ENCODE measurements around the gene TMEM43. TPM values are rescaled to one million over a fixed set of nuclear protein-coding genes. Genes with fewer than 3 reads are reported as not detected.

TMEM43 gene
- total RNA-seq, 1 experiment from 2014 or later: 36.7 TPM

GRCh38 chr3:14077310-14077709 is 47.5 kb upstream of the TMEM43 start:
- Histone ChIP-seq H2BK20ac (ENCODE audit: low read depth, low read length, poor library complexity, severe bottlenecking) (no peak overlapping the region), H4K8ac (replicated peaks; ENCODE audit: insufficient read length, low read depth, low read length) (no peak overlapping the region), H3K9ac (ENCODE audit: extremely low read depth, insufficient read length, low read length) (no peak overlapping the region), H3K18ac (ENCODE audit: insufficient read length, low read depth, low read length) (no peak overlapping the region), H2BK15ac (ENCODE audit: low read depth, low read length) (no peak overlapping the region), H3K9me3 (ENCODE audit: control insufficient read depth, low read depth, low read length) (no peaks in the 10 kb centered on the region), H2BK120ac (ENCODE audit: low read depth, low read length, poor library complexity, severe bottlenecking) (no peak overlapping the region), H3K4ac (ENCODE audit: low read depth, low read length) (no peak overlapping the region), H2AFZ (ENCODE audit: low read length) (no peak overlapping the region), H2BK5ac (ENCODE audit: insufficient read length, low read length) (no peak overlapping the region), H3K4me2 (ENCODE audit: insufficient read depth, insufficient read length, low read length) (no peak overlapping the region), H4K20me1 (ENCODE audit: control insufficient read depth, insufficient read depth, insufficient read length) (no peaks in the 10 kb centered on the region), H2BK12ac (ENCODE audit: insufficient read length, low read depth, low read length) (no peak overlapping the region), H3T11ph (ENCODE audit: low read length) (no peak overlapping the region), H4K91ac (ENCODE audit: insufficient read length, low read depth, low read length) (no peak overlapping the region), H3K27me3 (ENCODE audit: insufficient read depth, low read length) (no peaks in the 10 kb centered on the region), H3K27ac (ENCODE audit: insufficient read length, low read depth, low read length) (no peak overlapping the region), H2AK5ac (ENCODE audit: insufficient read length, low read length) (no peak overlapping the region), H3K79me1 (ENCODE audit: insufficient read depth, low read depth, low read length, poor library complexity, severe bottlenecking) (no peaks in the 10 kb centered on the region), H3K23ac (ENCODE audit: insufficient read length, low read depth, low read length) (no peak overlapping the region), H3K14ac (ENCODE audit: insufficient read depth, low read length) (no peak overlapping the region), H3K23me2 (ENCODE audit: insufficient read length, low read depth, low read length, poor library complexity, severe bottlenecking) (no peaks in the 10 kb centered on the region), H3K56ac (ENCODE audit: insufficient read length, low read depth, low read length) (no peak overlapping the region), H3K4me1 (ENCODE audit: insufficient read depth, low read length) (no peaks in the 10 kb centered on the region), H4K5ac (ENCODE audit: insufficient read length, low read depth, low read length) (no peak overlapping the region), H3K79me2 (ENCODE audit: insufficient read depth, low read length) (no peaks in the 10 kb centered on the region)
- no peak for DNase-seq
- Mint-ChIP-seq H3K9me3 (peaks cover 42 to 50% of the 10 kb centered on the region in 2 experiments), H3K4me1 (no peaks in the 10 kb centered on the region), H3K4me3 (no peak overlapping the region), H3K36me3 (ENCODE audit: insufficient read depth in 1 of 3, low read depth in 3 of 3) (peaks cover 0 to 8% (median 3%) of the 10 kb centered on the region in 3 experiments; a peak in 4 of 7 replicates), H3K27me3 (ENCODE audit: low read depth) (no peaks in the 10 kb centered on the region; the same call in 1 of the 2 replicates), H3K27ac (no peak overlapping the region)
- TF ChIP-seq CTCF (conservative IDR thresholded peaks at IDR 0.05): no peak
- WGBS (ENCODE audit: extremely low coverage, insufficient read length, low lambda C conversion rate): no CpG with 5 or more reads among the region's 1 CpG
